Measurements from ENCODE around the gene EIF2B1. TPM values are rescaled to one million over a fixed set of nuclear protein-coding genes. Genes with fewer than 3 reads are reported as not detected.

The EIF2B1 gene
- total and polyA plus RNA-seq, 2 donors (not counting 1 experiment from before 2014, with no cell fraction given) = 23.1 to 36.1 TPM

DNA sequence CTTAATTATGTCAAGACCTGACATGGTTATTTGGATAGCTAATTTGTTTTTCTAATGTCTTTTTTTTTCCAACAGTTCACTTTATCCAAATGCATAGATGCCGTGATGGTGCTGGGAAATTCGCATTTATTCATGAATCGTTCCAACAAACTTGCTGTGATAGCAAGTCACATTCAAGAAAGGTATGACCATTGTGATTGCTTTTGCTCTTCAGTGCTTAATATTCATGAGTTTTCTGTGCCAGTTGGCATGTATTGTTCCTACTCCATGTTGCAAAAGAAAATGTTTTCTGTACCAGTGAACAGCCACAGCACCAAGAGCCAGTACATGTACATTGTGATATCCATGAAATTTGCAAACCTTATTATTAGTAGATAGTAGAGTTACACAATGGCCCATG is 11.9 kb upstream of the EIF2B1 start:
- no peak overlapping the region for H3K4me2 ChIP-seq (ENCODE audit: extremely low read depth, insufficient read depth, low read length)
- H3K27me3 ChIP-seq (ENCODE audit: control insufficient read depth, insufficient read depth, low read length) = no peaks in the 10 kb centered on the region
- no peaks in the 10 kb centered on the region for H4K20me1 ChIP-seq (ENCODE audit: control insufficient read depth, extremely low read depth, insufficient read depth, low read length)
- no peak for DNase-seq (ENCODE audit: low read depth in 2 of 2)
- H3K36me3 ChIP-seq (ENCODE audit: control insufficient read depth, insufficient read depth, low read length) = peaks cover 8% of the 10 kb centered on the region
- H3K4me1 ChIP-seq (ENCODE audit: control insufficient read depth, extremely low read depth, insufficient read depth, low read length) = no peaks in the 10 kb centered on the region
- no peaks in the 10 kb centered on the region for H3K9me3 ChIP-seq (ENCODE audit: control insufficient read depth, insufficient read depth, low read depth, low read length)
- TF ChIP-seq, protein P1, sequence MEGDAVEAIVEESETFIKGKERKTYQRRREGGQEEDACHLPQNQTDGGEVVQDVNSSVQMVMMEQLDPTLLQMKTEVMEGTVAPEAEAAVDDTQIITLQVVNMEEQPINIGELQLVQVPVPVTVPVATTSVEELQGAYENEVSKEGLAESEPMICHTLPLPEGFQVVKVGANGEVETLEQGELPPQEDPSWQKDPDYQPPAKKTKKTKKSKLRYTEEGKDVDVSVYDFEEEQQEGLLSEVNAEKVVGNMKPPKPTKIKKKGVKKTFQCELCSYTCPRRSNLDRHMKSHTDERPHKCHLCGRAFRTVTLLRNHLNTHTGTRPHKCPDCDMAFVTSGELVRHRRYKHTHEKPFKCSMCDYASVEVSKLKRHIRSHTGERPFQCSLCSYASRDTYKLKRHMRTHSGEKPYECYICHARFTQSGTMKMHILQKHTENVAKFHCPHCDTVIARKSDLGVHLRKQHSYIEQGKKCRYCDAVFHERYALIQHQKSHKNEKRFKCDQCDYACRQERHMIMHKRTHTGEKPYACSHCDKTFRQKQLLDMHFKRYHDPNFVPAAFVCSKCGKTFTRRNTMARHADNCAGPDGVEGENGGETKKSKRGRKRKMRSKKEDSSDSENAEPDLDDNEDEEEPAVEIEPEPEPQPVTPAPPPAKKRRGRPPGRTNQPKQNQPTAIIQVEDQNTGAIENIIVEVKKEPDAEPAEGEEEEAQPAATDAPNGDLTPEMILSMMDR (conservative IDR thresholded peaks at IDR 0.05 in 1 of 2, IDR thresholded peaks at IDR 0.05 in 1 of 2; ENCODE audit: low read depth in 1 of 2, low read length in 2 of 2) = no peak
- TF ChIP-seq EZH2 (IDR thresholded peaks at IDR 0.05; ENCODE audit: low read length, missing control alignments) = no peak
- H3K9ac ChIP-seq (ENCODE audit: insufficient read depth, low read length) = no peak overlapping the region
- H2AFZ ChIP-seq (ENCODE audit: low read length) = no peak overlapping the region
- H3K79me2 ChIP-seq (ENCODE audit: control insufficient read depth, insufficient read depth, low read length) = no peaks in the 10 kb centered on the region
- no peak overlapping the region for H3K4me3 ChIP-seq (replicated peaks in 1 of 4; ENCODE audit: control extremely low read depth in 1 of 4, insufficient read depth in 1 of 4, low read depth in 3 of 4, low read length in 4 of 4)
- H3K27ac ChIP-seq (ENCODE audit: insufficient read depth, low read length) = no peak overlapping the region

DNA sequence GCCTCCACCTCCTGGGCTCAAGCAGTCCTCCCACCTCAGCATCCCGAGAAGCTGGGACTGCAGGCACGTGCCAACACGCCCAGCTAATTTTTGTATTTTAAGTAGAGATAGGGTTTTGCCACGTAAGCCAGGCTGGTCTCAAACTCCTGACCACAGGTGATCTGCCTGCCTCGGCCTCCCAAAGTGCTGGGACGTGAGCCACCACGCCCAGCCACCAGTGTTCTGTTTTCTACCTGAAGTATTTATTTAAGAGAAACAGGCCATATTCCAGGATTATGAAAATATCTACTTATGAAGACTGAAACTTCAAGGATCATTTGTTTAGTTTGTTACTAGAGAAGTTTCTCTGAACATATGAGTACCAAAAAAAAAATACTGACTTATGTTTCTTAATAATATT is 10.4 kb upstream of the EIF2B1 start:
- H3K4me3 ChIP-seq (replicated peaks in 1 of 4; ENCODE audit: control extremely low read depth in 1 of 4, insufficient read depth in 1 of 4, low read depth in 3 of 4, low read length in 4 of 4) = no peak overlapping the region
- H3K36me3 ChIP-seq (ENCODE audit: control insufficient read depth, insufficient read depth, low read length) = peaks cover 4% of the 10 kb centered on the region
- no peak for TF ChIP-seq EZH2 (IDR thresholded peaks at IDR 0.05; ENCODE audit: low read length, missing control alignments)
- TF ChIP-seq, protein P1 (conservative IDR thresholded peaks at IDR 0.05 in 1 of 2, IDR thresholded peaks at IDR 0.05 in 1 of 2; ENCODE audit: low read depth in 1 of 2, low read length in 2 of 2) = no peak

DNA sequence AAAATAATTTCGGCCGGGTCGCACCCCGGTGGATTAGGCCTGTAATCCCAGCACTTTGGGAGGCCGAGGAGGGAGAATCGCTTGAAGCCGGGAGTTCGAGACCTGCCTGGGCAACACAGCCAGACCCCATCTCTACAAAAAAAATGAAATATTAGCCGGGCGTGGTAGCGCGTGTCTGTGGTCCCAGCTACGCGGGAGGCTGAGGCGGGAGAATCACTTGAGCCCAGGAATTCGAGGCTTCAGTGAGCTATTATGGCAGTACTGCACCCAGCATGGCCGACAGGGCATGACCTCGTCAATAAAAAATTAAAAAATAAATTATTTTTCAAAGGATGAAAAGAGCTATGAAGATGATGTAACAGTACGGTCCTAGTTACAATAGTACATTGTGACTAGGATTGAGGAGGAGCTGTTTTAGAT is 666 bp upstream of the EIF2B1 start:
- TF ChIP-seq EZH2 (IDR thresholded peaks at IDR 0.05; ENCODE audit: low read length, missing control alignments) = no peak
- TF ChIP-seq, protein P1 (conservative IDR thresholded peaks at IDR 0.05 in 1 of 2, IDR thresholded peaks at IDR 0.05 in 1 of 2; ENCODE audit: low read depth in 1 of 2, low read length in 2 of 2) = no peak
- Histone ChIP-seq H4K20me1 (ENCODE audit: control insufficient read depth, extremely low read depth, insufficient read depth, low read length) (no peaks in the 10 kb centered on the region), H3K27me3 (ENCODE audit: control insufficient read depth, insufficient read depth, low read length) (no peaks in the 10 kb centered on the region), H3K4me1 (ENCODE audit: control insufficient read depth, extremely low read depth, insufficient read depth, low read length) (peaks cover 6% of the 10 kb centered on the region), H3K9ac (ENCODE audit: insufficient read depth, low read length) (peak overlapping the region; percentile 81), H3K36me3 (ENCODE audit: control insufficient read depth, insufficient read depth, low read length) (no peaks in the 10 kb centered on the region), H3K4me2 (ENCODE audit: extremely low read depth, insufficient read depth, low read length) (peak overlapping the region; percentile 92), H3K9me3 (ENCODE audit: control insufficient read depth, insufficient read depth, low read depth, low read length) (no peaks in the 10 kb centered on the region), H3K27ac (ENCODE audit: insufficient read depth, low read length) (peak overlapping the region; percentile 79), H2AFZ (ENCODE audit: low read length) (no peak overlapping the region), H3K4me3 (replicated peaks in 1 of 4; ENCODE audit: control extremely low read depth in 1 of 4, insufficient read depth in 1 of 4, low read depth in 3 of 4, low read length in 4 of 4) (peak overlapping the region; percentile 84 to 100 (median 97)), H3K79me2 (ENCODE audit: control insufficient read depth, insufficient read depth, low read length) (peaks cover 27% of the 10 kb centered on the region)
- DNase-seq (ENCODE audit: low read depth in 2 of 2) = no peak

More for the DNA sequence above, 10.4 kb upstream of the EIF2B1 start:
- Histone ChIP-seq H3K27ac (ENCODE audit: insufficient read depth, low read length) (no peak overlapping the region), H3K9ac (ENCODE audit: insufficient read depth, low read length) (no peak overlapping the region), H3K9me3 (ENCODE audit: control insufficient read depth, insufficient read depth, low read depth, low read length) (no peaks in the 10 kb centered on the region), H2AFZ (ENCODE audit: low read length) (no peak overlapping the region), H3K79me2 (ENCODE audit: control insufficient read depth, insufficient read depth, low read length) (no peaks in the 10 kb centered on the region), H3K4me2 (ENCODE audit: extremely low read depth, insufficient read depth, low read length) (no peak overlapping the region), H4K20me1 (ENCODE audit: control insufficient read depth, extremely low read depth, insufficient read depth, low read length) (no peaks in the 10 kb centered on the region), H3K4me1 (ENCODE audit: control insufficient read depth, extremely low read depth, insufficient read depth, low read length) (no peaks in the 10 kb centered on the region), H3K27me3 (ENCODE audit: control insufficient read depth, insufficient read depth, low read length) (no peaks in the 10 kb centered on the region)
- no peak for DNase-seq (ENCODE audit: low read depth in 2 of 2)

All from fibroblast of lung (primary cell).